MM.1S (cell line): ENCODE data around the gene HARBI1.

Source experiments
- DNase-seq: peaks from one replicate; pipeline ENCODE4 v3.0.0-alpha.2; 2015
- H2AFZ ChIP-seq: fragments of 300-600 bp; sonication (generic); 2 replicates; pipeline ENCODE4 v1.6.0; 2016; ENCODE audit warnings: antibody characterized with exemption, low read length
- H3F3A ChIP-seq: fragments of 300-600 bp; sonication (generic); 2 replicates; pipeline ENCODE4 v1.6.1; 2016; ENCODE audit warnings: mild to moderate bottlenecking, antibody characterized with exemption, low read length, moderate library complexity, mixed read lengths; ENCODE audit not compliant: insufficient read depth
- H3K27ac ChIP-seq: fragments of 300-600 bp; sonication (generic); 2 replicates; pipeline ENCODE4 v1.5.1; 2016; ENCODE audit warnings: mild to moderate bottlenecking, low read length
- H3K27me3 ChIP-seq: fragments of 300-600 bp; sonication (generic); replicated peaks from 2 replicates; pipeline ENCODE4 v1.6.0; 2016; ENCODE audit warnings: low read length; ENCODE audit not compliant: insufficient read depth
- H3K36me3 ChIP-seq: fragments of 300-600 bp; sonication (generic); replicated peaks from 2 replicates; pipeline ENCODE4 v1.6.1; 2016; ENCODE audit warnings: mild to moderate bottlenecking, low read length, mixed read lengths; ENCODE audit not compliant: insufficient read depth
- H3K4me1 ChIP-seq: fragments of 300-600 bp; sonication (generic); 2 replicates; pipeline ENCODE4 v1.6.1; 2016; ENCODE audit warnings: low read length, mixed read lengths
- H3K4me2 ChIP-seq: fragments of 300-600 bp; sonication (generic); 2 replicates; pipeline ENCODE4 v1.6.0; 2016; ENCODE audit warnings: low read depth, low read length
- H3K4me3 ChIP-seq: fragments of 300-600 bp; sonication (generic); 2 replicates; pipeline ENCODE4 v1.5.1; 2016; ENCODE audit warnings: low read length, mixed read lengths
- H3K79me2 ChIP-seq: fragments of 300-600 bp; sonication (generic); 2 replicates; pipeline ENCODE4 v1.6.1; 2016; ENCODE audit warnings: mixed run types, low read length, mixed read lengths
- H3K9ac ChIP-seq: fragments of 300-600 bp; sonication (generic); 2 replicates; pipeline ENCODE4 v1.6.1; 2016; ENCODE audit warnings: low read length, mixed read lengths
- H3K9me2 ChIP-seq: fragments of 300-600 bp; sonication (generic); replicated peaks from 2 replicates; pipeline ENCODE4 v1.6.1; 2016; ENCODE audit warnings: mild to moderate bottlenecking, low read length, mixed read lengths; ENCODE audit not compliant: insufficient read depth
- H3K9me3 ChIP-seq: fragments of 300-600 bp; sonication (generic); replicated peaks from 2 replicates; pipeline ENCODE4 v1.6.1; 2016; ENCODE audit warnings: mild to moderate bottlenecking, low read length, mixed read lengths; ENCODE audit not compliant: insufficient read depth
- H4K20me1 ChIP-seq: fragments of 300-600 bp; sonication (generic); 2 replicates; pipeline ENCODE4 v1.6.1; 2016; ENCODE audit warnings: mild to moderate bottlenecking, low read length, moderate library complexity, mixed read lengths; ENCODE audit not compliant: insufficient read depth
- EZH2 ChIP-seq: fragments of 300-600 bp; sonication (generic); optimal IDR thresholded peaks from 2 replicates; pipeline ENCODE3; 2017; ENCODE audit warnings: low read depth, mild to moderate bottlenecking, antibody characterized with exemption, low read length, mixed read lengths
- EZH2phosphoT487 ChIP-seq: fragments of 300-600 bp; sonication (generic); IDR thresholded peaks from 2 replicates; pipeline ENCODE4 v1.6.1; 2018; ENCODE audit warnings: antibody characterized with exemption, low read length
- TF ChIP-seq, protein P1 (sequence below): fragments of 300-600 bp; sonication (generic); IDR thresholded peaks from 2 replicates; pipeline ENCODE4 v1.5.1; 2016; ENCODE audit warnings: antibody characterized with exemption, low read length, mixed read lengths

HARBI1 gene

GRCh38 chr11:46562527-46562926 lies 54.5 kb downstream of the HARBI1 start:
- H3K4me3 ChIP-seq, result no peak overlapping the region
- no peak for TF ChIP-seq EZH2phosphoT487
- TF ChIP-seq, protein P1, sequence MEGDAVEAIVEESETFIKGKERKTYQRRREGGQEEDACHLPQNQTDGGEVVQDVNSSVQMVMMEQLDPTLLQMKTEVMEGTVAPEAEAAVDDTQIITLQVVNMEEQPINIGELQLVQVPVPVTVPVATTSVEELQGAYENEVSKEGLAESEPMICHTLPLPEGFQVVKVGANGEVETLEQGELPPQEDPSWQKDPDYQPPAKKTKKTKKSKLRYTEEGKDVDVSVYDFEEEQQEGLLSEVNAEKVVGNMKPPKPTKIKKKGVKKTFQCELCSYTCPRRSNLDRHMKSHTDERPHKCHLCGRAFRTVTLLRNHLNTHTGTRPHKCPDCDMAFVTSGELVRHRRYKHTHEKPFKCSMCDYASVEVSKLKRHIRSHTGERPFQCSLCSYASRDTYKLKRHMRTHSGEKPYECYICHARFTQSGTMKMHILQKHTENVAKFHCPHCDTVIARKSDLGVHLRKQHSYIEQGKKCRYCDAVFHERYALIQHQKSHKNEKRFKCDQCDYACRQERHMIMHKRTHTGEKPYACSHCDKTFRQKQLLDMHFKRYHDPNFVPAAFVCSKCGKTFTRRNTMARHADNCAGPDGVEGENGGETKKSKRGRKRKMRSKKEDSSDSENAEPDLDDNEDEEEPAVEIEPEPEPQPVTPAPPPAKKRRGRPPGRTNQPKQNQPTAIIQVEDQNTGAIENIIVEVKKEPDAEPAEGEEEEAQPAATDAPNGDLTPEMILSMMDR, result no peak
- no peak for TF ChIP-seq EZH2
- no peaks in the 10 kb centered on the region for H3K9me3 ChIP-seq
- peaks cover 18% of the 10 kb centered on the region for H3K4me1 ChIP-seq
- no peak overlapping the region for H3K4me2 ChIP-seq
- no peaks in the 10 kb centered on the region for H3K9me2 ChIP-seq
- peaks cover 86% of the 10 kb centered on the region for H3K79me2 ChIP-seq
- H3K27me3 ChIP-seq, result no peaks in the 10 kb centered on the region
- H4K20me1 ChIP-seq, result no peaks in the 10 kb centered on the region
- peaks cover 18% of the 10 kb centered on the region for H3F3A ChIP-seq
- no peak overlapping the region for H2AFZ ChIP-seq
- DNase-seq, result no peak
- no peak overlapping the region for H3K27ac ChIP-seq
- no peaks in the 10 kb centered on the region for H3K36me3 ChIP-seq
- no peak overlapping the region for H3K9ac ChIP-seq

GRCh38 chr11:46560300-46560991 lies 56.6 kb downstream of the HARBI1 start:
- Histone ChIP-seq H2AFZ (no peak overlapping the region), H3K27me3 (no peaks in the 10 kb centered on the region), H3K9me3 (no peaks in the 10 kb centered on the region), H3K4me2 (peak overlapping the region; percentile 86), H3K9me2 (no peaks in the 10 kb centered on the region), H3K4me1 (peaks cover 21% of the 10 kb centered on the region), H3K79me2 (peaks cover 83% of the 10 kb centered on the region), H4K20me1 (no peaks in the 10 kb centered on the region), H3K36me3 (no peaks in the 10 kb centered on the region), H3K9ac (peak overlapping the region; percentile 15; the same call in 1 of the 2 replicates), H3F3A (peaks cover 18% of the 10 kb centered on the region), H3K27ac (peak overlapping the region; percentile 74; the same call in 1 of the 2 replicates), H3K4me3 (peak overlapping the region; percentile 58)
- TF ChIP-seq, protein P1, result no peak
- TF ChIP-seq EZH2, result no peak
- TF ChIP-seq EZH2phosphoT487, result no peak
- DNase-seq, result peak; percentile 72

DNA sequence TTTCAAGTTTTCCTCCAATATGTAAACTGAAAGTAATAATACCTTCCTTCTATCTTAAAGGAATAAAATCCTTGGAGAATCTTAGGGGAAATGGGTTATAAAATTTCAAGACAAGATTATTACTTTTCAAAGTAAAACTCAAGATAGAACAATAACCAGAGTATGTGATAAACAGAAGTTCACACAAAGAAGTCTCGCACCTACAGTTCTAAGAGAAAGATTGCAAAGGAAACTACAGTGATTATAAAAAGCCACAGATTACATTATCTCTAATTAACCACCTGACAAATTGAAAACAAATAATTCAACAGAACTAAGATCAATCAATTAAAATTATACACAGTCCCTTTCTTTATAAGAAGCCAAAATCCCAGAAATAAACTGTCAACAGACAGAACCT lies 57.2 kb downstream of the HARBI1 start:
- Histone ChIP-seq H3K36me3 (no peaks in the 10 kb centered on the region), H3K4me1 (peaks cover 23% of the 10 kb centered on the region), H3K79me2 (peaks cover 83% of the 10 kb centered on the region), H4K20me1 (no peaks in the 10 kb centered on the region), H3K9me2 (no peaks in the 10 kb centered on the region), H3K27me3 (no peaks in the 10 kb centered on the region), H3K27ac (peak overlapping the region; percentile 74; the same call in 1 of the 2 replicates), H3K9me3 (no peaks in the 10 kb centered on the region), H3K4me2 (peak overlapping the region; percentile 86), H3F3A (peaks cover 18% of the 10 kb centered on the region), H3K4me3 (peak overlapping the region; percentile 58), H2AFZ (no peak overlapping the region), H3K9ac (peak overlapping the region; percentile 15; the same call in 1 of the 2 replicates)
- TF ChIP-seq, protein P1, result no peak
- no peak for TF ChIP-seq EZH2phosphoT487
- no peak for TF ChIP-seq EZH2
- no peak for DNase-seq
